ENCODE data around the gene TMEM121.
A peak's percentile ranks its signal among the peaks of the same experiment; 100 is the strongest.

Gene TMEM121

GRCh38 chr14:105525861-105526775 is at the start of gene TMEM121:
TSS of gene TMEM121 (plus strand) at chr14:105526583. CDS start at chr14:105528835, 2,252 bp downstream.
- peak; percentile 49 for DNase-seq (ENCODE audit: low read depth)

- no peak for DNase-seq (ENCODE audit: low read depth)
Measured at GRCh38 chr14:105476831-105477659, 49.3 kb upstream of the TMEM121 start.

DNA sequence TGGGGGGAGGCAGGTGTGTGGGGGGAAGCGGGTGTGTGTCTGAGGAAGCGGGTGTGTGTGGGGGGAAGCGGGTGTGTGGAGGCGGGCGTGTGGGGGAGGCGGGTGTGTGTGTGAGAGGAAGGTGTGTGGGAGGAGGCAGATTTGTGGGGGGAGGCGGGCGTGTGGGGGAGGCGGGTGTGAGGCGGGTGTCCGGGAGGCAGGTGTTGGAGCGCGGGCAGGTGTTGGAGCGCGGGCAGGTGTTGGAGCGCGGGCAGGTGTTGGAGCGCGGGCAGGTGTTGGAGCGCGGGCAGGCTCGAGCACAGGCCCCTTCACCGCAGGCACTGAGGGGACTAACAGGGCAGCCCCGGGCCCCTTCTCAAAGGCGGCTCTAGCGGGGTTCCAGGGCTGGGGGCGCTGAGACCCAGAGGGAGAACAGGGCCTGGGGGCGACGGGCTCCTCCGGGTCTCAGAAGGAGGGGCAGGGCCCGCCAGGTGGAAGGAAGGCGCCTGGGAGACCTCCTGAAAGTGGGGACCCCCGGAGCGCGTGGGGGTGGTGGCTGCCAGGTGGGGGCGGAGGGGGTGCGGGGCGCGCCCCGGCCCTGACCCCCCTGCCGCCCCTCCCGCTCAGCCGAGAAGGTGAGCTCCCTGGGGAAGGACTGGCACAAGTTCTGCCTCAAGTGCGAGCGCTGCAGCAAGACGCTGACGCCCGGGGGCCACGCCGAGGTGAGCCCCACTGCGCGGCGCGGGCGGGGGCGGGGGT is 48.6 kb upstream of the TMEM121 start:
- DNase-seq (ENCODE audit: low read depth), result no peak

GRCh38 chr14:105478398-105479251 is 47.8 kb upstream of the TMEM121 start:
- DNase-seq (ENCODE audit: low read depth), result no peak

DNA sequence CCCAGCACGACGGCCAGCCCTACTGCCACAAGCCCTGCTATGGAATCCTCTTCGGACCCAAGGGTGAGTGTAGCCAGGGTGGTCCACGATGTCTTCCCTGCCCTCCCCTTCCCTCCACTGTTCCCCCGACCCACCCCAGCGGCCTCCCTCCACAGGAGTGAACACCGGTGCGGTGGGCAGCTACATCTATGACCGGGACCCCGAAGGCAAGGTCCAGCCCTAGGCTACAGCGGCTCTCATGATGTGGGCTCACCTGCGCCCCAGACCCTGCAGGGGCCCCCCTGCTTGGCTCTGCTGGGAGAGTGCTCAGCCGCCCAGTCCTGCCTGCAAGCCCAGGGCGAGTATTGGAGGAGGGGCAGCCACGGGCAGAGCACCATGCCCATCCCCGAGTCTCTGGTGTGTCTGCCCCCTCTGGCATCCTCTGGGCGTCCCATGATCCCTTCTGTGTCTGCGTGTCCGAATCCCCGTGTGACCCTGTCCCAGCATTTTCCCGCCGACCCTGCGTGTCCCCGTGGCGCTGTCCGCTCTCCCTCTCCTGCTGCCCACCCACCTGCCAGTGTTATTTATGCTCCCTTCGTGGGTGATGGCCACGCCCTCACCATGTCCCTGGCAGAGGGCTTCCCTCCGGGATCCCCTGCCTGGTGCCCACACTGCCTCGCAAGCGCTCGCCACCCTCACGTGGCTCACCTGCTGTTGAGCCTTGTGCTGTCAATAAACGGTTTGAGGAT is 46.8 kb upstream of the TMEM121 start:
- no peak for DNase-seq (ENCODE audit: low read depth)

GRCh38 chr14:105480199-105480746 is 46.1 kb upstream of the TMEM121 start:
- no peak for DNase-seq (ENCODE audit: low read depth)

- DNase-seq (ENCODE audit: low read depth), result peak; percentile 91
Measured at GRCh38 chr14:105480807-105481801, 45.3 kb upstream of the TMEM121 start.

DNA sequence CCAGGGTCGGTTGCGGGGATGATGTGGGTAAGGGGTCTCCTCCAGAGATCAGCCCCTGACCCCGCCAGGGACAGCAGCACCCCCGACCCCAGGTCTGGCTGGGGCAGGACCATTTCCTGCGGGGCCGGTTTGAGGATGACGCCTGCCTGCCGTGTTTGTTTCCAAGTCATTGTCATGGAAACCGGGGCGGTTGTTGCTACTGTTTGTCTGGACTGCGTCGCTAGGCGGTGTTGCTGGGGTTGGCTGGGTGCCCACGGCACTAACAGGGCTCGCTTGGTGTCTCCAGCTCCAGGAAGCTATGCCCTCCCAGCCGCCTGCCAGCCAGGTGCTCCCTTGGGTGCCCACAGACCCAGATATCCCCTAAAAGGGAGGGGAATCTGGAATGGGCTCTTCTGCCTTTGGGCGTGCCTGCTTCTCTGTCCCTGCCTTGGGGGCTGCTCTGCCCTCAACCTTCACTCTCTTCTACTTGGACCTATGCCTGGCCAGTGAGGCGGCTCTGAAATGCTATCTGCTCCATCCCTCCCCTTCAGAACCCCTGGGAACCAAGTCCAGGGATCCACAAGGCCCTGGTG is 44.4 kb upstream of the TMEM121 start:
- DNase-seq (ENCODE audit: low read depth), result peak; percentile 88

GRCh38 chr14:105482486-105483110 is 43.8 kb upstream of the TMEM121 start:
- no peak for DNase-seq (ENCODE audit: low read depth)

GRCh38 chr14:105483300-105484068 is 42.9 kb upstream of the TMEM121 start:
- DNase-seq (ENCODE audit: low read depth), result no peak

- no peak for DNase-seq (ENCODE audit: low read depth)
Measured at GRCh38 chr14:105484069-105484996, 42.0 kb upstream of the TMEM121 start.

- DNase-seq (ENCODE audit: low read depth), result no peak
Measured at GRCh38 chr14:105484997-105485393, 41.4 kb upstream of the TMEM121 start.

DNA sequence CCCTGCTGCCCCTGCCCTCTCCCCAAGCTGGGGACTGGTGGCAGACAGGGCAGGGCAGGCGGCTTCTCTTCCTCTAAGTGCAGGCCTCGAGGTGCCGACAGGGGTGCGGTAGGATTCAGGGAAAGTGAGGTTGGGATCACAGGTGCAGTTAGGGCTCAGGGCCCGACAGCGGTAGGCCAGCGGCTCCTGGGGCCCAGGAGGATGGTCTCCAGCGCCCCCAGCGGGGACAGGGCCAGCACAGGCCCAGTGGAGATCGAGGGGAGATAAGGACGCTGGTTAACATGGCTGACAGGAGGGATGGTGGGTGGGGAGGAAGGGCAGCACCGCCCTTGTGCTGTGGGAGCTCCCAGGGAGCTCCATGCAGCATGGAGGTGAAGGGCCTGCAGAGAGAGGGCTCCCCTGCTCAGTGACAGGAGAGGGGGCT is 40.6 kb upstream of the TMEM121 start:
- peak; percentile 44 for DNase-seq (ENCODE audit: low read depth)

DNA sequence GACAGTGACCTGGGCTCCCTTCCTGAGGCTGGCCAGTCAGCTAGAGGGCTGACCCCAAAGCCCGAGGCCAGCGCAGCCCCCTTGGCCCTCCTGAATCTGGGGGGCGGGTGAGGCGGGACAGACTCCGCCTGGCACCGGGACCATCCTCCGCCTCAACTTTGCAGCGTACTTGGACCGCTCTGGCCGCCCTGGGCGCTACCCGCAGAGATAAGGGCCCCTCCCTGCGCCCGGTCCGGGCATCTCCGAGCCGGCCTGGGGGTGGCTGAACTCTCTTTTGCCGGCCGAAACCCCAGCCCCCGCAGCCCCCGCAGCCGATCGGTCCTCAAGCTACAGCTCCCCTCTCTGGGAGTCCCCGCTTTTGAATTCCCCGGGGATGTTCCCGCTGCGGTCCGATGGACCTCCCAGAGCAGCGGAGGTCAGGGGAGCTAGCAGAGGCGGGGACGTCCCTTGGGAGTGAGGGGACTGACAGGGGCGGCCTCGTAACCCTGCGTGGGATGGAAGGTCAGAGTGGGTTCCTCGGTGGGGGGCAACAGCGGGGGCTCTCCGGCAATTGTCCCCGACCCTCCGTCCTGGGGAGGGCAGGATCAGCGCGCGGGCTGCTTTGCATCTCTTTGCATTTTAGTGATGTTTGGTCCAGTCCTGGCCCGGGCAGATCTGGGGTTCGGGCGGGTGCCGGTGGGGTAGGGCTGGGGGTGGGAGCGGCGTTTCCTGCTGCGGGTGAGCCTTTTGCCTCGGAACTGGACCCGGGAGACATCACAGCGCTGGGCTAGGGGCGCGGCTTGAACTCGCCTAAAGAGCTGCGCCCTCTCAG is 40.0 kb upstream of the TMEM121 start, which contains the start of gene CRIP1:
Gene CRIP1, plus strand, starts transcription at position 724 of the 811 bp plus-strand sequence. CDS start 374 bp downstream, outside the sequence.
- no peak for DNase-seq (ENCODE audit: low read depth)

- DNase-seq (ENCODE audit: low read depth), result peak; percentile 55
Measured at GRCh38 chr14:105486974-105487448, 39.4 kb upstream of the TMEM121 start.
